Mesenteric fat pad (tissue), 1 donor: Measurements from ENCODE around the gene RPS6KA2. TPM values are rescaled to one million over a fixed set of nuclear protein-coding genes. Genes with fewer than 3 reads are reported as not detected.

Experiments used
- microRNA-seq: library from miRNA; unstranded; fragments of <30 nt; microRNA quantifications from one replicate; pipeline ENCODE4 v1.2.0, GENCODE V29; 2020; ENCODE audit warnings: borderline number of aligned reads
- total RNA-seq: library from RNA; stranded (reverse); fragmentation: NEBNext Ultra II Directional; extraction: Animal tissue kit (Norgen Biotek cat#: 25700); gene quantifications from one replicate; pipeline ENCODE4 v1.2.1, GENCODE V29; 2021
- donor health status: DM: yes; HTN: yes; CAD: no.

The RPS6KA2 gene
- total RNA-seq, 1 donor from 2014 or later, result 45.2 TPM

Small RNAs within 50 kb of the gene (microRNA-seq; reads per million reads assigned to microRNA genes)
- gene MIR1913, result not detected

Other genes with a start within 250 kb of the RPS6KA2 start
- gene MPC1, start 244.3 kb downstream of the RPS6KA2 start, total RNA-seq, result 49.1 TPM
- 3.2 TPM for gene RAMACL, start 40.6 kb downstream of the RPS6KA2 start, total RNA-seq